Liver (tissue), 9 donors: ENCODE measurements around the gene SP140L. TPM values are rescaled to one million over a fixed set of nuclear protein-coding genes. Genes with fewer than 3 reads are reported as not detected.
"Not testable (repeated sequence)": the region's sequence is repeated elsewhere in the genome, so short reads cannot be mapped to it uniquely, and the experiment has no call there.

Experiments used
- DNase-seq: peaks from one replicate; pipeline ENCODE4 v3.0.0-alpha.2; 2017; ENCODE audit warnings: low spot score
- H3K27ac ChIP-seq, 2 donors: one replicate each; pipeline ENCODE4 v1.7.0; 2013; ENCODE audit warnings: inconsistent platforms in 2 of 2, low read length in 2 of 2, control low read depth in 1 of 2, low read depth in 1 of 2, mild to moderate bottlenecking in 1 of 2
- H3K27me3 ChIP-seq, 4 donors: one replicate each; pipeline versions ENCODE4 v1.6.1 to v1.7.0; 2013; ENCODE audit warnings: low read length in 3 of 4, inconsistent platforms in 1 of 4, mild to moderate bottlenecking in 1 of 4, moderate library complexity in 1 of 4; ENCODE audit not compliant: control insufficient read depth in 4 of 4, insufficient read depth in 4 of 4
- H3K36me3 ChIP-seq, 4 donors: one replicate each; pipeline versions ENCODE4 v1.6.1 to v1.7.0; 2013; ENCODE audit warnings: low read length in 3 of 4, mild to moderate bottlenecking in 3 of 4, low read depth in 1 of 4, moderate library complexity in 1 of 4; ENCODE audit not compliant: control insufficient read depth in 4 of 4, insufficient read depth in 3 of 4
- H3K4me1 ChIP-seq, 4 donors: one replicate each; pipeline versions ENCODE4 v1.6.1 to v1.7.0; 2013; ENCODE audit warnings: low read length in 3 of 4, mild to moderate bottlenecking in 3 of 4, moderate library complexity in 1 of 4; ENCODE audit not compliant: control insufficient read depth in 4 of 4, insufficient read depth in 4 of 4
- H3K4me3 ChIP-seq, 3 donors: one replicate each; pipeline versions ENCODE4 v1.6.1 to v1.7.0; 2013; ENCODE audit warnings: low read length in 3 of 3, control low read depth in 1 of 3, low read depth in 1 of 3, mild to moderate bottlenecking in 1 of 3
- H3K9ac ChIP-seq, 2 donors: one replicate each; pipeline ENCODE4 v1.7.0; 2013; ENCODE audit warnings: low read length in 2 of 2, mild to moderate bottlenecking in 2 of 2, moderate library complexity in 2 of 2, control low read depth in 1 of 2, low read depth in 1 of 2
- H3K9me3 ChIP-seq, 4 donors: one replicate each; pipeline versions ENCODE4 v1.6.1 to v1.7.0; 2013; ENCODE audit warnings: low read length in 3 of 4; ENCODE audit not compliant: control insufficient read depth in 4 of 4
- EGR1 ChIP-seq, 2 donors: IDR thresholded peaks; 2 replicates each; pipeline ENCODE4 v1.6.1; 2016 to 2018; ENCODE audit warnings: antibody characterized with exemption in 2 of 2, low read depth in 2 of 2
- FOXA1 ChIP-seq: IDR thresholded peaks from 2 replicates; pipeline ENCODE4 v1.6.1; 2016; ENCODE audit warnings: antibody characterized with exemption
- FOXA2 ChIP-seq: IDR thresholded peaks from 2 replicates; pipeline ENCODE4 v1.6.1; 2016; ENCODE audit warnings: antibody characterized with exemption
- HNF4A ChIP-seq, 2 donors: conservative IDR thresholded peaks; 2 replicates each; pipeline ENCODE4 v1.6.1; 2016; ENCODE audit warnings: antibody characterized with exemption in 2 of 2, mild to moderate bottlenecking in 2 of 2
- HNF4G ChIP-seq: IDR thresholded peaks from 2 replicates; pipeline ENCODE4 v1.6.1; 2016; ENCODE audit warnings: antibody characterized with exemption
- JUND ChIP-seq, 2 donors: IDR thresholded peaks; 2 replicates each; pipeline ENCODE4 v1.6.1; 2016; ENCODE audit warnings: antibody characterized with exemption in 2 of 2
- RAD21 ChIP-seq, 2 donors: IDR thresholded peaks; 2 replicates each; pipeline ENCODE4 v1.6.1; 2016; ENCODE audit warnings: antibody characterized with exemption in 2 of 2, mild to moderate bottlenecking in 2 of 2
- RXRA ChIP-seq, 2 donors: IDR thresholded peaks; 2 replicates each; pipeline ENCODE4 v1.6.1; 2017 to 2018; ENCODE audit warnings: antibody characterized with exemption in 2 of 2, mild to moderate bottlenecking in 1 of 2
- SP1 ChIP-seq: IDR thresholded peaks from 2 replicates; pipeline ENCODE4 v1.6.1; 2018; ENCODE audit warnings: antibody characterized with exemption, mild to moderate bottlenecking
- TAF1 ChIP-seq: conservative IDR thresholded peaks from 2 replicates; pipeline ENCODE4 v1.6.1; 2016; ENCODE audit warnings: antibody characterized with exemption, mild to moderate bottlenecking
- WGBS: extraction: QIAGEN DNeasy Blood & Tissue Kit; methylation state at CpG from one replicate; pipeline ENCODE4 v1.1.7; 2013; 5-methylcytosine and 5-hydroxymethylcytosine counted together
- polyA plus RNA-seq, 2 donors: library from polyadenylated mRNA; stranded (reverse) in 1 of 2; unstranded in 1 of 2; fragments of 200-250 nt in 1 of 2; fragments of >200 nt in 1 of 2; fragmentation: Nextera tagmentation in 1 of 2; extraction: Ambion mirVana in 1 of 2; gene quantifications; one replicate each; pipeline versions ENCODE4 v1.2.1 to v1.2.3, GENCODE V29; 2013 to 2015
- total RNA-seq, 2 donors: library from RNA; depleted of rRNA; stranded (reverse); fragments of >200 nt; gene quantifications; one replicate each; pipeline ENCODE4 v1.2.3, GENCODE V29; 2014
- TF ChIP-seq, protein P1 (sequence below): IDR thresholded peaks from 2 replicates; pipeline ENCODE4 v1.6.1; 2016; ENCODE audit warnings: antibody characterized with exemption
- TF ChIP-seq, protein P2 (sequence below): IDR thresholded peaks from 2 replicates; pipeline ENCODE4 v1.6.1; 2016; ENCODE audit warnings: antibody characterized with exemption, mild to moderate bottlenecking
- TF ChIP-seq, protein P3 (sequence below): IDR thresholded peaks from 2 replicates; pipeline ENCODE4 v1.6.1; 2016; ENCODE audit warnings: antibody characterized with exemption
- donor health status: healthy.
- donor health status: healthy.
- donor health status: healthy.
- donor health status: healthy.
- donor health status: healthy.

SP140L gene
- total and polyA plus RNA-seq, 4 donors, result 3.1 to 21.5 (median 6.6) TPM

DNA sequence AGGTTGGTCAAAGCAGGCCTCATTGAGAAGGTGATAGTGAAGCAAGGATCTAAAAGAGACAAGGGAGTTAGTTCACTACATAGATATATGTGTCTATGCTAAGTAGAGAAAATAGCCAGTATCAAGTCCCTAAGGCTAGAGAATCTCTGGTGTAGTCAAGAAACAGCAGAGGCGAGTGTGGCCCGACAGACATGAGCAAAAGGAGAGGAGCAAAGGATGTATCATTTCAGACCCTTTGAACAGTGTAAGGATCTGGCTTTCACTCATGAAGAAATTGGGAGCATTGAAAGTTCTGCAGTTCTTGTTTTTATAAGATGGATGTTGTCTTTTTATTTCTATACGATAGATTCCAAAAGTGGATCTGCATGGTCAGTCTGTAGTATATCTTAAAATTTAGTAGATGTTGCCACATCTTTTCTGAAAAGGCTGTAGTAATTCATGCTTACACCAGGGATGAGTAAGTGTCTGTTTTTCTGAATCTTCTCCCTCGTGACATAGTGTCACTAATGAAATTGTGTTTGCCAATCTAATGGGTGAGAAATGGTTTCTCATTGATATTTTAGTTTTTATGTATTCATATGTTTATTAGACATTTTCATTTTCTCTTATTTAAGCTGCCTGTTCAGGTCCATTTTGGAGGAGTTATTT is 107.8 kb downstream of the SP140L start:
- Histone ChIP-seq H3K36me3 (peaks cover 0 to 8% (median 5%) of the 10 kb centered on the region in 4 donors), H3K27ac (no peak overlapping the region), H3K9ac (no peak overlapping the region), H3K9me3 (peaks cover 0 to 6% (median 4%) of the 10 kb centered on the region in 4 donors), H3K27me3 (no peaks in the 10 kb centered on the region), H3K4me3 (no peak overlapping the region), H3K4me1 (peaks cover 0 to 4% (median 1%) of the 10 kb centered on the region in 4 donors)
- TF ChIP-seq, protein P1, sequence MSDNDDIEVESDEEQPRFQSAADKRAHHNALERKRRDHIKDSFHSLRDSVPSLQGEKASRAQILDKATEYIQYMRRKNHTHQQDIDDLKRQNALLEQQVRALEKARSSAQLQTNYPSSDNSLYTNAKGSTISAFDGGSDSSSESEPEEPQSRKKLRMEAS, result no peak
- no peak for TF ChIP-seq RXRA (IDR thresholded peaks at IDR 0.05)
- no peak for TF ChIP-seq HNF4A (conservative IDR thresholded peaks at IDR 0.05)
- TF ChIP-seq HNF4G, result no peak
- TF ChIP-seq SP1, result no peak
- TF ChIP-seq FOXA1, result no peak
- TF ChIP-seq RAD21 (IDR thresholded peaks at IDR 0.05), result no peak
- TF ChIP-seq, protein P2, sequence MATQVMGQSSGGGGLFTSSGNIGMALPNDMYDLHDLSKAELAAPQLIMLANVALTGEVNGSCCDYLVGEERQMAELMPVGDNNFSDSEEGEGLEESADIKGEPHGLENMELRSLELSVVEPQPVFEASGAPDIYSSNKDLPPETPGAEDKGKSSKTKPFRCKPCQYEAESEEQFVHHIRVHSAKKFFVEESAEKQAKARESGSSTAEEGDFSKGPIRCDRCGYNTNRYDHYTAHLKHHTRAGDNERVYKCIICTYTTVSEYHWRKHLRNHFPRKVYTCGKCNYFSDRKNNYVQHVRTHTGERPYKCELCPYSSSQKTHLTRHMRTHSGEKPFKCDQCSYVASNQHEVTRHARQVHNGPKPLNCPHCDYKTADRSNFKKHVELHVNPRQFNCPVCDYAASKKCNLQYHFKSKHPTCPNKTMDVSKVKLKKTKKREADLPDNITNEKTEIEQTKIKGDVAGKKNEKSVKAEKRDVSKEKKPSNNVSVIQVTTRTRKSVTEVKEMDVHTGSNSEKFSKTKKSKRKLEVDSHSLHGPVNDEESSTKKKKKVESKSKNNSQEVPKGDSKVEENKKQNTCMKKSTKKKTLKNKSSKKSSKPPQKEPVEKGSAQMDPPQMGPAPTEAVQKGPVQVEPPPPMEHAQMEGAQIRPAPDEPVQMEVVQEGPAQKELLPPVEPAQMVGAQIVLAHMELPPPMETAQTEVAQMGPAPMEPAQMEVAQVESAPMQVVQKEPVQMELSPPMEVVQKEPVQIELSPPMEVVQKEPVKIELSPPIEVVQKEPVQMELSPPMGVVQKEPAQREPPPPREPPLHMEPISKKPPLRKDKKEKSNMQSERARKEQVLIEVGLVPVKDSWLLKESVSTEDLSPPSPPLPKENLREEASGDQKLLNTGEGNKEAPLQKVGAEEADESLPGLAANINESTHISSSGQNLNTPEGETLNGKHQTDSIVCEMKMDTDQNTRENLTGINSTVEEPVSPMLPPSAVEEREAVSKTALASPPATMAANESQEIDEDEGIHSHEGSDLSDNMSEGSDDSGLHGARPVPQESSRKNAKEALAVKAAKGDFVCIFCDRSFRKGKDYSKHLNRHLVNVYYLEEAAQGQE, result no peak
- no peak for TF ChIP-seq JUND (IDR thresholded peaks at IDR 0.05)
- WGBS, result 68% methylated on average over 4 of the region's 4 CpGs
- DNase-seq, result no peak

DNA sequence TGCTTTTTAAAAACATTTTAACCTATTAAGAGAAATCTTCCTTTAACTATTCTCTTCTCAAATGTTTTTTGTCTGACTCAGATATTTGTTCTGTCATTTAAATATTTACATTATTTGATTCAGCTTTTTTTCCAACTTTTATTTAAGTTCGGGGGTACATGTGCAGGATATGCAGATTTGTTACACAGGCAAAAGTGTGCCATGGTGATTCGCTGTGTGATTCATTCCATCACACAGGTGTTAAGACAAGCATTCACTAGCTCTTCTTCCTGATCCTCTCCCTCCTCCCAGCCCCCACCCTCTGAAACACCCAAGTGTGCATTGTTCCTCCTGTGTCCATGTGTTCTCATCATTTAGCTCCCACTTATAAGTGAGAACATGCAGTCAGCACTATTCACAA is 108.4 kb downstream of the SP140L start:
- H3K4me1 ChIP-seq, result peaks cover 0 to 4% (median 2%) of the 10 kb centered on the region in 4 donors
- H3K27ac ChIP-seq, result no peak overlapping the region
- H3K36me3 ChIP-seq, result peaks cover 0 to 6% (median 5%) of the 10 kb centered on the region in 4 donors
- H3K9ac ChIP-seq, result no peak overlapping the region
- H3K4me3 ChIP-seq, result no peak overlapping the region
- no peaks in the 10 kb centered on the region for H3K27me3 ChIP-seq
- no peak for DNase-seq
- no peak for TF ChIP-seq FOXA1
- TF ChIP-seq, protein P3, sequence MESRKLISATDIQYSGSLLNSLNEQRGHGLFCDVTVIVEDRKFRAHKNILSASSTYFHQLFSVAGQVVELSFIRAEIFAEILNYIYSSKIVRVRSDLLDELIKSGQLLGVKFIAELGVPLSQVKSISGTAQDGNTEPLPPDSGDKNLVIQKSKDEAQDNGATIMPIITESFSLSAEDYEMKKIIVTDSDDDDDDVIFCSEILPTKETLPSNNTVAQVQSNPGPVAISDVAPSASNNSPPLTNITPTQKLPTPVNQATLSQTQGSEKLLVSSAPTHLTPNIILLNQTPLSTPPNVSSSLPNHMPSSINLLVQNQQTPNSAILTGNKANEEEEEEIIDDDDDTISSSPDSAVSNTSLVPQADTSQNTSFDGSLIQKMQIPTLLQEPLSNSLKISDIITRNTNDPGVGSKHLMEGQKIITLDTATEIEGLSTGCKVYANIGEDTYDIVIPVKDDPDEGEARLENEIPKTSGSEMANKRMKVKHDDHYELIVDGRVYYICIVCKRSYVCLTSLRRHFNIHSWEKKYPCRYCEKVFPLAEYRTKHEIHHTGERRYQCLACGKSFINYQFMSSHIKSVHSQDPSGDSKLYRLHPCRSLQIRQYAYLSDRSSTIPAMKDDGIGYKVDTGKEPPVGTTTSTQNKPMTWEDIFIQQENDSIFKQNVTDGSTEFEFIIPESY, result no peak
- TF ChIP-seq JUND (IDR thresholded peaks at IDR 0.05), result no peak
- TF ChIP-seq FOXA2, result no peak
- no peak for TF ChIP-seq TAF1
- TF ChIP-seq RXRA (IDR thresholded peaks at IDR 0.05), result no peak
- TF ChIP-seq SP1, result no peak
- no peak for TF ChIP-seq EGR1 (IDR thresholded peaks at IDR 0.05; ENCODE audit: low read depth in 2 of 2)
- peaks cover 0 to 6% (median 4%) of the 10 kb centered on the region in 4 donors for H3K9me3 ChIP-seq
- 97% methylated on average over 2 of the region's 2 CpGs for WGBS

DNA sequence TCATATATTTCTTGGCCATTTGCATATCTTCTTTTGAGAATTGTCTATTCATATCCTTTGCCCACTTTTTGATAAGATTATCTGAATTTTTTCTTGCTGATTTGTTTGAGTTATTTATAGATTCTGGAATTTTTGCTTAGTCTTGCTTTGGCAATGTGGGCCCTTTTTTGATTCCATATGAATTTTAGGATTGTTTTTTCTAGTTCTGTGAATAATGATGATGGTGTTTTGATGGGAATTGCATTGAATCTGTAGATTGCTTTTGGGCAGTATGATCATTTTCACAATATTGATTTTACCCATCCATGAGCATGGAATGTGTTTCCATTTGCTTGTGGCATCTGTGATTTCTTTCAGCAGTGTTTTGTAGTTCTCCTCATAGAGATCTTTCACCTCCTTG is 112.1 kb downstream of the SP140L start:
- not testable (repeated sequence) for H3K4me3 ChIP-seq, DNase-seq

More for the DNA sequence above, 112.1 kb downstream of the SP140L start:
- H3K36me3 ChIP-seq, result peaks cover 2 to 12% (median 8%) of the 10 kb centered on the region in 4 donors
- not testable (repeated sequence) for H3K4me1 ChIP-seq, H3K9me3 ChIP-seq, H3K9ac ChIP-seq, H3K27me3 ChIP-seq, H3K27ac ChIP-seq
